OCI-LY1 (cell line): Measurements from ENCODE around the gene HAS3.

ENCODE experiments used
- H2AFZ ChIP-seq: fragments of 200-600 bp; sonication (generic), shearing (Covaris generic); 2 replicates; pipeline ENCODE4 v1.6.0; 2014; ENCODE audit warnings: antibody characterized with exemption, mild to moderate bottlenecking, low read length
- H3F3A ChIP-seq: fragments of 200-600 bp; sonication (generic), shearing (Covaris generic); 2 replicates; pipeline ENCODE4 v1.6.0; 2014; ENCODE audit warnings: mild to moderate bottlenecking, antibody characterized with exemption, low read length, moderate library complexity; ENCODE audit not compliant: insufficient read depth
- H3K27ac ChIP-seq: fragments of 200-600 bp; sonication (generic); 2 replicates; pipeline ENCODE4 v1.5.1; 2014; ENCODE audit warnings: low read length, mixed run types, mild to moderate bottlenecking, low read depth; ENCODE audit not compliant: poor library complexity, severe bottlenecking
- H3K27me3 ChIP-seq: fragments of 200-600 bp; sonication (generic); 2 replicates; pipeline ENCODE4 v1.6.0; 2014; ENCODE audit warnings: antibody characterized with exemption, mild to moderate bottlenecking, low read length, moderate library complexity; ENCODE audit not compliant: insufficient read depth
- H3K36me3 ChIP-seq: fragments of 200-600 bp; sonication (generic); 2 replicates; pipeline ENCODE4 v1.6.1; 2014; ENCODE audit warnings: mild to moderate bottlenecking, antibody characterized with exemption, low read length, moderate library complexity, mixed read lengths; ENCODE audit not compliant: insufficient read depth
- H3K4me1 ChIP-seq: fragments of 200-600 bp; sonication (generic); 2 replicates; pipeline ENCODE4 v1.5.1; 2014; ENCODE audit warnings: mild to moderate bottlenecking, low read length, moderate library complexity; ENCODE audit not compliant: insufficient read depth, severe bottlenecking
- H3K4me2 ChIP-seq: fragments of 200-600 bp; sonication (generic), shearing (Covaris generic); 2 replicates; pipeline ENCODE4 v1.6.1; 2014; ENCODE audit warnings: low read length
- H3K4me3 ChIP-seq: fragments of 200-600 bp; sonication (generic); 2 replicates; pipeline ENCODE4 v1.5.1; 2014; ENCODE audit warnings: low read length, low read depth, mild to moderate bottlenecking, mixed read lengths; ENCODE audit not compliant: poor library complexity, severe bottlenecking
- H3K79me2 ChIP-seq: fragments of 200-600 bp; shearing (Covaris generic); 2 replicates; pipeline ENCODE4 v1.6.1; 2016; ENCODE audit warnings: mixed run types, low read length, mixed read lengths; ENCODE audit not compliant: insufficient read depth
- H3K9ac ChIP-seq: fragments of 200-600 bp; sonication (generic), shearing (Covaris generic); 2 replicates; pipeline ENCODE4 v1.6.1; 2014; ENCODE audit warnings: mild to moderate bottlenecking, low read length, mixed read lengths
- H3K9me2 ChIP-seq: fragments of 200-600 bp; sonication (generic), shearing (Covaris generic); 2 replicates; pipeline ENCODE4 v1.6.1; 2014; ENCODE audit warnings: low read depth, mild to moderate bottlenecking, low read length, mixed read lengths
- H3K9me3 ChIP-seq: fragments of 200-600 bp; shearing (Covaris generic); 2 replicates; pipeline ENCODE4 v1.6.1; 2014; ENCODE audit warnings: low read length, mixed read lengths
- H4K20me1 ChIP-seq: fragments of 200-600 bp; sonication (generic), shearing (Covaris generic); 2 replicates; pipeline ENCODE4 v1.6.0; 2016; ENCODE audit warnings: mild to moderate bottlenecking, low read length; ENCODE audit not compliant: insufficient read depth
- EZH2 ChIP-seq: fragments of 200-600 bp; sonication (generic), shearing (Covaris generic); IDR thresholded peaks from 2 replicates; pipeline ENCODE4 v1.8.0; 2017; ENCODE audit warnings: borderline replicate concordance, mixed run types, mild to moderate bottlenecking, antibody characterized with exemption, low read length, moderate library complexity, mixed read lengths
- TF ChIP-seq, protein P1 (sequence below): fragments of 200-600 bp; sonication (generic), shearing (Covaris generic); IDR thresholded peaks from 2 replicates; pipeline ENCODE4 v1.5.1; 2017; ENCODE audit warnings: mild to moderate bottlenecking, antibody characterized with exemption, low read length, moderate library complexity, mixed read lengths

Gene HAS3

DNA sequence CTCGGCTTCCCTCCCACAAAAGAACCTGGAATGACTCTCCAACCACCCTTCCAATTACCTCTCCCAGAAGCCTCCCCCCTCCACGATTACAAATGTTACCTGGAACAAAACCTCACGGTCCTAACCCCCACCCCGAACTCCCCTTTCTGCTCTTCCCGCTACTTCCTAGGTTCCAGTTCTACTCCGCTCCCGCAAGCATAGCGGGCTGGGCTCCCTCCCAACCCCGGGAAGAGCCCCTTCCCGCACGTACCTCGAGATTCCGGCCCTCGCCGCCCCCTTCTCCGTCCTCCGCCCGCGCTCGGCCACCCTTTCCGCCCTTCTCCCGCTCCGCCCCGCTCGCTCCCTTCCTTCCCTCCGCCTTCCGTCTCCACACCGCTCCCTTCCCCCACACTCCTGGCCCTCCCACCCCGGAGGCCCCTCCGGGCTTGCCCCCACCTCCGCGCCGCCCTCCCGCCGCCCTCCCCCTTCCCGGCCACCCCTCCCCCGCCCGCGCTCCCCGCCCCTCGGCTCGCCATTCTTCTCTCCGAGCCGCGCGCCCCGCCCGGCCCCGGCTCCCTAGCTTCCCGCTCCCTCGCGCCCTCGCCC, 26.5 kb downstream of the HAS3 start:
- Histone ChIP-seq H3K9me2 (no peaks in the 10 kb centered on the region), H3K36me3 (peaks cover 37% of the 10 kb centered on the region; the same call in 1 of the 2 replicates), H3K27ac (peak overlapping the region; percentile 83), H4K20me1 (no peaks in the 10 kb centered on the region), H3K4me1 (peaks cover 27% of the 10 kb centered on the region), H3K79me2 (peaks cover 64% of the 10 kb centered on the region), H3K4me2 (peak overlapping the region; percentile 90), H3K9me3 (no peaks in the 10 kb centered on the region), H2AFZ (no peak overlapping the region), H3F3A (no peaks in the 10 kb centered on the region), H3K27me3 (no peaks in the 10 kb centered on the region), H3K4me3 (peak overlapping the region; percentile 95), H3K9ac (peak overlapping the region; percentile 99)
- TF ChIP-seq EZH2 = no peak
- TF ChIP-seq, protein P1, sequence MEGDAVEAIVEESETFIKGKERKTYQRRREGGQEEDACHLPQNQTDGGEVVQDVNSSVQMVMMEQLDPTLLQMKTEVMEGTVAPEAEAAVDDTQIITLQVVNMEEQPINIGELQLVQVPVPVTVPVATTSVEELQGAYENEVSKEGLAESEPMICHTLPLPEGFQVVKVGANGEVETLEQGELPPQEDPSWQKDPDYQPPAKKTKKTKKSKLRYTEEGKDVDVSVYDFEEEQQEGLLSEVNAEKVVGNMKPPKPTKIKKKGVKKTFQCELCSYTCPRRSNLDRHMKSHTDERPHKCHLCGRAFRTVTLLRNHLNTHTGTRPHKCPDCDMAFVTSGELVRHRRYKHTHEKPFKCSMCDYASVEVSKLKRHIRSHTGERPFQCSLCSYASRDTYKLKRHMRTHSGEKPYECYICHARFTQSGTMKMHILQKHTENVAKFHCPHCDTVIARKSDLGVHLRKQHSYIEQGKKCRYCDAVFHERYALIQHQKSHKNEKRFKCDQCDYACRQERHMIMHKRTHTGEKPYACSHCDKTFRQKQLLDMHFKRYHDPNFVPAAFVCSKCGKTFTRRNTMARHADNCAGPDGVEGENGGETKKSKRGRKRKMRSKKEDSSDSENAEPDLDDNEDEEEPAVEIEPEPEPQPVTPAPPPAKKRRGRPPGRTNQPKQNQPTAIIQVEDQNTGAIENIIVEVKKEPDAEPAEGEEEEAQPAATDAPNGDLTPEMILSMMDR = no peak

DNA sequence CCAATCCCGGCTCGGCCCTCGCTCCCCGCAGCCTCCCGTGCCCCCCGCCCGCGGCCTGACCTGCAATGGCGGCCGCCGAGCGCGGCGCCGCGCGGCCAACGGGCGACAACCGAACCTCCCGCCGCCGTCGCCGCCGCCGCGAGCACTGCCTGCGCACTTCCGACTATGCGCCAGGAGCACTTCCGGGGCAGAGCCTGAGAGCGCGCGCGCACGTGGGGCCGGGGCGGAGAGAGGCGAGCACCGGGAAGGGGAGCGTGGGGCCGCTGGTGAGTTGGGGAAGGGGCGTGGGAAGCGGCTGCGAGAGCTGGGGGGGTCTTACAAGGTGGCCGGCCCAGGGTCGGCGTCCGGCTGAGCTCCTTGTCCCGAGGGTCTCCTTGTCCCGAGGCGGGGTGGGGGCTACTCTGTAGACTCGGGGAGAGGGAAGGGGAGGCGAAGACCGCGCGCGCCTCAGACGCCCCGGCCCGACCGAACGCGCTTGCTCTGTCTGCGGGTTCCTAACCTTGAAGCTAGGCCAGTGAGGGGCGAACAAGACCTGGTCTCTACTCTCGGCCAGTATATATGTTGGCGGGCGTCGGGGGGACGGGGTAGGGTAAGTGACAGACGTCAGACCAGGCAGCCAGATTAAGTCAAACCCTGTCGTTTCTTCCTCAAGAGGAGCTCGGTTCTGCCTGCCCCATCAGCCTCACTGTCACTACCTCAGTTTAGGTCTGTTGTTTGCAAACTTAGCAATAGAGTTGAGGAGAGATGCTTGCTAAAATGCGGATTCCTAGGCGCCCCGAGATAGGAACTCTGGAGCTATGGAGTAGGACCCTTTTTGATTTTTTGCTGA, 27.2 kb downstream of the HAS3 start, which contains the start of the genes CHTF8 and UTP4:
CHTF8 (minus strand) TSS at position 165 of the 829 bp plus-strand sequence. CDS start 11,130 bp downstream, outside the sequence.
UTP4 (plus strand) TSS at position 226 of the 829 bp plus-strand sequence. CDS start 811 bp downstream, outside the sequence.
- peak within 1 kb of the TSS; percentile 83 for H3K27ac ChIP-seq
- no peaks in the 10 kb centered on the region for H3K9me3 ChIP-seq
- H3F3A ChIP-seq = no peaks in the 10 kb centered on the region
- no peaks in the 10 kb centered on the region for H3K9me2 ChIP-seq
- H3K4me3 ChIP-seq = peak within 1 kb of the TSS; percentile 95
- H3K9ac ChIP-seq = peak within 1 kb of the TSS; percentile 99
- H3K36me3 ChIP-seq = peaks cover 44% of the 10 kb centered on the region
- peaks cover 27% of the 10 kb centered on the region for H3K4me1 ChIP-seq
- no peaks in the 10 kb centered on the region for H3K27me3 ChIP-seq
- H3K79me2 ChIP-seq = peaks cover 67% of the 10 kb centered on the region
- no peak for TF ChIP-seq EZH2
- TF ChIP-seq, protein P1 = no peak
- no peaks in the 10 kb centered on the region for H4K20me1 ChIP-seq
- H3K4me2 ChIP-seq = peak within 1 kb of the TSS; percentile 90
- H2AFZ ChIP-seq = no peak within 1 kb of the TSS

DNA sequence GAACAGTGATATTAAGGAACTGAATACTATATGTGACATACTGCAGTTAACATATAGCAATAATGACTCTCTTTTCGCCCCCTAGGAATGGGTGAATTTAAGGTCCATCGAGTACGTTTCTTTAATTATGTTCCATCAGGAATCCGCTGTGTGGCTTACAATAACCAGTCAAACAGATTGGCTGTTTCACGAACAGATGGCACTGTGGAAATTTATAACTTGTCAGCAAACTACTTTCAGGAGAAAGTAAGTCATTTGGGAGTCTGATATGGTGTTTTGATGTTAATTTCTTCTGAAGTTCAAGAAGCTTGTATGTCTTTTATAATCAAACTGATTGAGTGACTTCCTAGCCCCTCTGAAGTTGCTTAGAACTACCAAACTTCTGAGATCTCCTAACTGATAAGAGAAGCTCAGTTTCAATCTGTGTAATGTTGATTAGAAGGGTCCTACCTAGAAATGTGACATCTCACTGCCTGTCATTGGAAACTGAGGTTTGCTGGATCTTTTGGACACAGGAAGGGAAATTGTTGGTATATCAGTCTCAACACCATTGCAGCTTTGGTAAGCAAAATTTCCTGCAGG, 28.0 kb downstream of the HAS3 start:
- Histone ChIP-seq H3K27me3 (no peaks in the 10 kb centered on the region), H3K9ac (peak overlapping the region; percentile 87), H3K27ac (no peak overlapping the region), H3K79me2 (peaks cover 64% of the 10 kb centered on the region), H3K36me3 (peaks cover 46% of the 10 kb centered on the region), H4K20me1 (no peaks in the 10 kb centered on the region), H3F3A (no peaks in the 10 kb centered on the region), H2AFZ (no peak overlapping the region), H3K4me3 (peak overlapping the region; percentile 95), H3K9me3 (no peaks in the 10 kb centered on the region), H3K4me1 (peaks cover 27% of the 10 kb centered on the region), H3K4me2 (peak overlapping the region; percentile 87), H3K9me2 (no peaks in the 10 kb centered on the region)
- TF ChIP-seq, protein P1 = no peak
- TF ChIP-seq EZH2 = no peak
